Measurements from ENCODE around the gene GAL3ST1.
A peak's percentile ranks its signal among the peaks of the same experiment; 100 is the strongest.
"Not testable (repeated sequence)": the region's sequence is repeated elsewhere in the genome, so short reads cannot be mapped to it uniquely, and the experiment has no call there.

Gene GAL3ST1, protein sequence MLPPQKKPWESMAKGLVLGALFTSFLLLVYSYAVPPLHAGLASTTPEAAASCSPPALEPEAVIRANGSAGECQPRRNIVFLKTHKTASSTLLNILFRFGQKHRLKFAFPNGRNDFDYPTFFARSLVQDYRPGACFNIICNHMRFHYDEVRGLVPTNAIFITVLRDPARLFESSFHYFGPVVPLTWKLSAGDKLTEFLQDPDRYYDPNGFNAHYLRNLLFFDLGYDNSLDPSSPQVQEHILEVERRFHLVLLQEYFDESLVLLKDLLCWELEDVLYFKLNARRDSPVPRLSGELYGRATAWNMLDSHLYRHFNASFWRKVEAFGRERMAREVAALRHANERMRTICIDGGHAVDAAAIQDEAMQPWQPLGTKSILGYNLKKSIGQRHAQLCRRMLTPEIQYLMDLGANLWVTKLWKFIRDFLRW

GRCh38 chr22:30574095-30574981 is at the start of gene GAL3ST1:
TSS of gene GAL3ST1 (minus strand) at chr22:30574665. CDS start at chr22:30557392, 17,273 bp downstream.
- Histone ChIP-seq H3K36me3 (ENCODE audit: control insufficient read depth, insufficient read depth, low read length, severe bottlenecking) (peaks cover 39% of the 10 kb centered on the region), H3K27me3 (replicated peaks; ENCODE audit: control insufficient read depth, insufficient read depth, low read length) (peaks cover 11% of the 10 kb centered on the region), H3K9ac (ENCODE audit: low read length) (no peak within 1 kb of the TSS), H3K9me3 (ENCODE audit: control insufficient read depth, low read length) (no peaks in the 10 kb centered on the region), H3K4me3 (ENCODE audit: low read length) (no peak within 1 kb of the TSS), H3K4me1 (ENCODE audit: control insufficient read depth, insufficient read depth, low read length) (peaks cover 10% of the 10 kb centered on the region)
- no peak for DNase-seq (ENCODE audit: low read depth)

DNA sequence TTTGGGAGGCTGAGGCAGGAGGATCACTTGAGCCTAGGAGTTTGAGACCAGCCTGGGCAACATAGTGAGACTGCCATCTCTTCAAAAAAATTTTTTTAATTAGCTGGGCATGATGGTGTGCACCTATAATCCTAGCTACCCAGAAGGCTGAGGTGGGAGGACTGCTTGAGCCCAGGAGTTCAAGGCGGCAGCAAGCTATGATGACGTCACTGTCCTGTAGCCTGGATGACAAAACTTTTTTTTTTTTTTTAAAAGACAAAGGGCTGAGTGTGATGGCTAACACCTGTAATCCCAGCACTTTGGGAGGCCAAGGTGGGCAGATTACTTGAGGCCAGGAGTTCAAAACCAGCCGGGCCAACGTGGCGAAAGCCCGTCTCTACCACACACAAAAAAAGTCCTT is 45.4 kb upstream of the GAL3ST1 start:
- DNase-seq (ENCODE audit: low read depth); H3K9me3 ChIP-seq (ENCODE audit: control insufficient read depth, low read length); H3K4me3 ChIP-seq (ENCODE audit: low read length); H3K27me3 ChIP-seq (replicated peaks; ENCODE audit: control insufficient read depth, insufficient read depth, low read length); H3K36me3 ChIP-seq (ENCODE audit: control insufficient read depth, insufficient read depth, low read length, severe bottlenecking); H3K4me1 ChIP-seq (ENCODE audit: control insufficient read depth, insufficient read depth, low read length); H3K9ac ChIP-seq (ENCODE audit: low read length): not testable (repeated sequence)

- H3K27me3 ChIP-seq (replicated peaks; ENCODE audit: control insufficient read depth, insufficient read depth, low read length) = no peaks in the 10 kb centered on the region
- H3K9me3 ChIP-seq (ENCODE audit: control insufficient read depth, low read length) = no peaks in the 10 kb centered on the region
- DNase-seq (ENCODE audit: low read depth) = no peak
- no peaks in the 10 kb centered on the region for H3K4me1 ChIP-seq (ENCODE audit: control insufficient read depth, insufficient read depth, low read length)
- H3K36me3 ChIP-seq (ENCODE audit: control insufficient read depth, insufficient read depth, low read length, severe bottlenecking) = no peaks in the 10 kb centered on the region
- H3K9ac ChIP-seq (ENCODE audit: low read length) = no peak overlapping the region
- H3K4me3 ChIP-seq (ENCODE audit: low read length) = no peak overlapping the region
Measured at GRCh38 chr22:30617819-30618218, 43.4 kb upstream of the GAL3ST1 start.

- H3K4me1 ChIP-seq (ENCODE audit: control insufficient read depth, insufficient read depth, low read length) = no peaks in the 10 kb centered on the region
- no peaks in the 10 kb centered on the region for H3K27me3 ChIP-seq (replicated peaks; ENCODE audit: control insufficient read depth, insufficient read depth, low read length)
- H3K9me3 ChIP-seq (ENCODE audit: control insufficient read depth, low read length) = no peaks in the 10 kb centered on the region
- H3K9ac ChIP-seq (ENCODE audit: low read length) = no peak overlapping the region
- no peaks in the 10 kb centered on the region for H3K36me3 ChIP-seq (ENCODE audit: control insufficient read depth, insufficient read depth, low read length, severe bottlenecking)
- DNase-seq (ENCODE audit: low read depth) = no peak
- no peak overlapping the region for H3K4me3 ChIP-seq (ENCODE audit: low read length)
Measured at GRCh38 chr22:30615543-30615954, 41.1 kb upstream of the GAL3ST1 start.

GRCh38 chr22:30614879-30615278 is 40.4 kb upstream of the GAL3ST1 start:
- no peak overlapping the region for H3K9ac ChIP-seq (ENCODE audit: low read length)
- H3K4me3 ChIP-seq (ENCODE audit: low read length) = no peak overlapping the region
- DNase-seq (ENCODE audit: low read depth) = no peak
- no peaks in the 10 kb centered on the region for H3K27me3 ChIP-seq (replicated peaks; ENCODE audit: control insufficient read depth, insufficient read depth, low read length)
- H3K36me3 ChIP-seq (ENCODE audit: control insufficient read depth, insufficient read depth, low read length, severe bottlenecking) = no peaks in the 10 kb centered on the region
- H3K9me3 ChIP-seq (ENCODE audit: control insufficient read depth, low read length) = no peaks in the 10 kb centered on the region
- H3K4me1 ChIP-seq (ENCODE audit: control insufficient read depth, insufficient read depth, low read length) = no peaks in the 10 kb centered on the region

DNA sequence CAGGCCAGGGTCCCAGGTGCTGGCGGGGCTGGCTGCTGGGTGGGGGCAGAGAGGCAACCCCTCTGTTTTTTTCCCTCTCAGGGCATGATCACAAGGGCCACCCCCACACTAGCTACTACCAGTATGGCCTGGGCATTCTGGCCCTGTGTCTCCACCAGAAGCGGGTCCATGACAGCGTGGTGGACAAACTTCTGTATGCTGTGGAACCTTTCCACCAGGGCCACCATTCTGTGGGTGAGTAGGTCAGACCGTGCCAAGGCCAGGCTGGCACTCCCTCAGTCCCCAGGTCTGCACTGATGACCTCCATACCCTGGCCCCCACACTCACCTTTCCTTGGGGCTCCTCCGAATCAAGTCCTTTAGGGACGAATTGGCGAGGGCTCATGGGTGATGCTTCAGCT is 39.8 kb upstream of the GAL3ST1 start:
- H3K27me3 ChIP-seq (replicated peaks; ENCODE audit: control insufficient read depth, insufficient read depth, low read length) = no peaks in the 10 kb centered on the region
- no peak overlapping the region for H3K9ac ChIP-seq (ENCODE audit: low read length)
- H3K4me1 ChIP-seq (ENCODE audit: control insufficient read depth, insufficient read depth, low read length) = peaks cover 3% of the 10 kb centered on the region
- H3K9me3 ChIP-seq (ENCODE audit: control insufficient read depth, low read length) = no peaks in the 10 kb centered on the region
- DNase-seq (ENCODE audit: low read depth) = no peak
- no peaks in the 10 kb centered on the region for H3K36me3 ChIP-seq (ENCODE audit: control insufficient read depth, insufficient read depth, low read length, severe bottlenecking)
- no peak overlapping the region for H3K4me3 ChIP-seq (ENCODE audit: low read length)

GRCh38 chr22:30612789-30613188 is 38.3 kb upstream of the GAL3ST1 start:
- no peaks in the 10 kb centered on the region for H3K27me3 ChIP-seq (replicated peaks; ENCODE audit: control insufficient read depth, insufficient read depth, low read length)
- H3K4me1 ChIP-seq (ENCODE audit: control insufficient read depth, insufficient read depth, low read length) = peaks cover 11% of the 10 kb centered on the region
- no peaks in the 10 kb centered on the region for H3K36me3 ChIP-seq (ENCODE audit: control insufficient read depth, insufficient read depth, low read length, severe bottlenecking)

DNA sequence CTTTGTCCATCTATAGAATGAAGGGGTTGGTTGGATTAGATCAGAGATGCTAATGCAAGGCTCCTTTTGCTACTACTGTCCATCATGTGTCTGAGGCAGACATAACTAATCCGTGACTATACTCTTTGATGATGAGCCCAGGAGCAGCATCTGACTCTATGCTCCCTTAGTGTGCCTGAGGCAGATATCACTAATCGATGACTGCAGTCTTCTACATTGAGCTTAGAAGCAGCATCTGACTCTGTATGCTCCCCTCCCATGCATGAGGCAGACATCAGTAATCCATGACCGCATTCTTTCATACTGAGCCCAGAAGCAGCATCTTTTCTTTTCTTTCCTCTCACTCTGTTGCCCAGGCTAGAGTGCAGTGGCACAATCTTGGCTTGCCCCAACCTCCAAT is 36.7 kb upstream of the GAL3ST1 start:
- H3K9me3 ChIP-seq (ENCODE audit: control insufficient read depth, low read length) = no peaks in the 10 kb centered on the region
- H3K9ac ChIP-seq (ENCODE audit: low read length) = no peak overlapping the region
- no peaks in the 10 kb centered on the region for H3K36me3 ChIP-seq (ENCODE audit: control insufficient read depth, insufficient read depth, low read length, severe bottlenecking)
- H3K4me1 ChIP-seq (ENCODE audit: control insufficient read depth, insufficient read depth, low read length) = peaks cover 20% of the 10 kb centered on the region
- H3K27me3 ChIP-seq (replicated peaks; ENCODE audit: control insufficient read depth, insufficient read depth, low read length) = no peaks in the 10 kb centered on the region
- no peak for DNase-seq (ENCODE audit: low read depth)
- no peak overlapping the region for H3K4me3 ChIP-seq (ENCODE audit: low read length)

More at GRCh38 chr22:30612789-30613188, 38.3 kb upstream of the GAL3ST1 start:
- Histone ChIP-seq H3K9me3 (ENCODE audit: control insufficient read depth, low read length) (no peaks in the 10 kb centered on the region), H3K9ac (ENCODE audit: low read length) (no peak overlapping the region), H3K4me3 (ENCODE audit: low read length) (no peak overlapping the region)
- no peak for DNase-seq (ENCODE audit: low read depth)

DNA sequence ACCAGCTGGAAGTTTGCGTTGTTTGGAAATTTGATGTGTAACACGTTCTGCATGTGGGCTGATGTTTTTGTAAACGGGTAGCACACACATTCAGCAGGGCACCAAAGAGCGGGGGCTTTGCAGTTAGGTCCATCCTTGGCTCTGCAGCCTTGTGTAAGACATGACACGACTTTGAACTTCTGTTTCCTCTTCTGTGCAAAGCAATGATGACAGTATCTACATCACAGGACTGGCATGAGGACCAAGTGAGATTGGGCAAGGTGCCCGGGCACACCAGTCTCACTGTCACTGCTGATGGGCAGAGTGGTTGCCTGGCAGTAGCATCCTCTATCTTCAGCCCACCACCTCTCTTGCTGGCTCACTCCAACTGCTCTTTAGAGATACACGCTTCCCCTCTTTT is 35.8 kb upstream of the GAL3ST1 start:
- Histone ChIP-seq H3K27me3 (replicated peaks; ENCODE audit: control insufficient read depth, insufficient read depth, low read length) (no peaks in the 10 kb centered on the region), H3K9ac (ENCODE audit: low read length) (no peak overlapping the region), H3K36me3 (ENCODE audit: control insufficient read depth, insufficient read depth, low read length, severe bottlenecking) (no peaks in the 10 kb centered on the region), H3K9me3 (ENCODE audit: control insufficient read depth, low read length) (no peaks in the 10 kb centered on the region), H3K4me1 (ENCODE audit: control insufficient read depth, insufficient read depth, low read length) (peaks cover 29% of the 10 kb centered on the region), H3K4me3 (ENCODE audit: low read length) (no peak overlapping the region)
- no peak for DNase-seq (ENCODE audit: low read depth)

DNA sequence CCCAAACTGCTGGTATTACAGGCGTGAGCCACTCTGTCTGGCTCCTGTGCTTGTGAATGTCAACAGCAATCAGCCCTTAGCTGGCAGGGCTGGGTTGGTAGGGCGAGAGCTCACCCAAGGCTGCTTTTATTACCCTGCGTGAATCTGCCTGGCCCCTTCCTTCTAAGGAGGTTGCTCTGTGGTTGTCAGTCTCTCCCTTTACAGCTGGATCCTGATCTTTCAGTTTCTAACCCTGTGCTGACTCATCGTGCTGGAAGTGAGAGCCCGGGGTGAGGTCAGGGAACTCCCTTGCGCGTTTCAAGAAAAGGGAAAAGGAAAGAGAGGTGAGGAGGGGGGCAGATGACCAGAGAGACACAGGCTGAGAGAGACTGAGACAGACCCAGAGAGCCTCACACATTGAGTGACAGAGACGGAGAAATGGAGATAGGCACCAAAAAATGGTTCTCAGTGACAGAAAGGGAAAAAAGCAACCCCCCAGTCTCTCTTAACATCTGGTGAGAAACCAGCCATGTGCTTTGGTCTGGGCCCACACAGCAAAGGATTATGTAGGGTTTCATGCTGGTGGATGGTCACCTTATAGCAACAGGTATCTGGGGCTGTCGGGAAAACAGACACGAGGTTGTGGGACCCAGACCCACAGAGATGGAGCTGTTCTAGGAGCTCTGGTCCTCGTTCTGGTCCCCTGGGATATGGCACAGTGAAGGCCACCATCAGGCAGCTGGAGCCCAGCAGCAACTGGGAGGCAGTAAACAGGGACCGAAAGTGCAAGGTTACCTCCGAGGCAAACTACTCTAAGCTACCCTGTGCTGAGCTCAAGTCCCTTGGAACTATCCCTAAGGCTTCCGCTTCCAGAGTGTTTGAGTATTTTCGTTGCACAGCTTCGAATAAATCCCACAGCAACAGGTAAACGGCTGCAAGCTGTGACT is 35.1 kb upstream of the GAL3ST1 start:
- H3K9ac ChIP-seq (ENCODE audit: low read length) = peak overlapping the region; percentile 49
- peak; percentile 84 for DNase-seq (ENCODE audit: low read depth)
- peak overlapping the region; percentile 59 for H3K4me3 ChIP-seq (ENCODE audit: low read length)
- no peaks in the 10 kb centered on the region for H3K36me3 ChIP-seq (ENCODE audit: control insufficient read depth, insufficient read depth, low read length, severe bottlenecking)
- no peaks in the 10 kb centered on the region for H3K27me3 ChIP-seq (replicated peaks; ENCODE audit: control insufficient read depth, insufficient read depth, low read length)
- peaks cover 29% of the 10 kb centered on the region for H3K4me1 ChIP-seq (ENCODE audit: control insufficient read depth, insufficient read depth, low read length)
- H3K9me3 ChIP-seq (ENCODE audit: control insufficient read depth, low read length) = no peaks in the 10 kb centered on the region
